ENCODE results near the gene HSPA1B.
A peak's percentile ranks its signal among the peaks of the same experiment; 100 is the strongest.
"Not testable (repeated sequence)": the region's sequence is repeated elsewhere in the genome, so short reads cannot be mapped to it uniquely, and the experiment has no call there.

The HSPA1B gene

GRCh38 chr6:31826793-31827285 lies 699 bp upstream of the HSPA1B start:
- peak; percentile 85 for DNase-seq (ENCODE audit: low read depth)

- DNase-seq (ENCODE audit: low read depth), result peak; percentile 75
Measured at GRCh38 chr6:31829633-31830283, 2.2 kb downstream of the HSPA1B start.

- DNase-seq (ENCODE audit: low read depth), result no peak
Measured at GRCh38 chr6:31830886-31831335, 3.4 kb downstream of the HSPA1B start.

GRCh38 chr6:31831350-31832215 lies 4.0 kb downstream of the HSPA1B start:
- DNase-seq (ENCODE audit: low read depth), result no peak

GRCh38 chr6:31834367-31835250 lies 7.1 kb downstream of the HSPA1B start:
- peak; percentile 92 for DNase-seq (ENCODE audit: low read depth)

- no peak for DNase-seq (ENCODE audit: low read depth)
Measured at GRCh38 chr6:31836047-31836473, 8.5 kb downstream of the HSPA1B start.

GRCh38 chr6:31836474-31837368 lies 9.2 kb downstream of the HSPA1B start:
- DNase-seq (ENCODE audit: low read depth), result peak; percentile 69

- DNase-seq (ENCODE audit: low read depth), result no peak
Measured at GRCh38 chr6:31837369-31838113, 10.0 kb downstream of the HSPA1B start.

- DNase-seq (ENCODE audit: low read depth), result not testable (repeated sequence)
Measured at GRCh38 chr6:31838114-31838553, 10.6 kb downstream of the HSPA1B start.

GRCh38 chr6:31838968-31839367 lies 11.4 kb downstream of the HSPA1B start:
- DNase-seq (ENCODE audit: low read depth), result no peak

- not testable (repeated sequence) for DNase-seq (ENCODE audit: low read depth)
Measured at GRCh38 chr6:31839779-31840126, 12.2 kb downstream of the HSPA1B start.

- no peak for DNase-seq (ENCODE audit: low read depth)
Measured at GRCh38 chr6:31842053-31842452, 14.5 kb downstream of the HSPA1B start.

- DNase-seq (ENCODE audit: low read depth), result no peak
Measured at GRCh38 chr6:31844507-31844906, 17.0 kb downstream of the HSPA1B start.

- no peak for DNase-seq (ENCODE audit: low read depth)
Measured at GRCh38 chr6:31847276-31847978, 19.9 kb downstream of the HSPA1B start.

- DNase-seq (ENCODE audit: low read depth), result no peak
Measured at GRCh38 chr6:31850765-31851484, 23.4 kb downstream of the HSPA1B start.

GRCh38 chr6:31851485-31851832 lies 23.9 kb downstream of the HSPA1B start:
- no peak for DNase-seq (ENCODE audit: low read depth)

- DNase-seq (ENCODE audit: low read depth), result not testable (repeated sequence)
Measured at GRCh38 chr6:31851980-31852718, 24.6 kb downstream of the HSPA1B start.

GRCh38 chr6:31857774-31858173 lies 30.2 kb downstream of the HSPA1B start:
- DNase-seq (ENCODE audit: low read depth), result not testable (repeated sequence)
